Fibroblast of lung (primary cell): ENCODE measurements around the gene POLR1E.
"Not testable (repeated sequence)": the region's sequence is repeated elsewhere in the genome, so short reads cannot be mapped to it uniquely, and the experiment has no call there.

ENCODE experiments used
- EZH2 ChIP-seq: IDR thresholded peaks from 2 replicates; pipeline ENCODE4 v1.5.1; 2012; ENCODE audit warnings: low read length, control low read depth, mild to moderate bottlenecking; ENCODE audit errors: missing control alignments
- TF ChIP-seq, protein P1 (sequence below), 2 donors: IDR thresholded peaks in 1 of 2; conservative IDR thresholded peaks in 1 of 2; 1 replicate in 1 of 2; 2 replicates in 1 of 2; pipeline ENCODE4 v1.5.1; 2011 to 2012; ENCODE audit warnings: low read length in 2 of 2, control low read depth in 1 of 2, inconsistent platforms in 1 of 2, low read depth in 1 of 2, mild to moderate bottlenecking in 1 of 2

DNA sequence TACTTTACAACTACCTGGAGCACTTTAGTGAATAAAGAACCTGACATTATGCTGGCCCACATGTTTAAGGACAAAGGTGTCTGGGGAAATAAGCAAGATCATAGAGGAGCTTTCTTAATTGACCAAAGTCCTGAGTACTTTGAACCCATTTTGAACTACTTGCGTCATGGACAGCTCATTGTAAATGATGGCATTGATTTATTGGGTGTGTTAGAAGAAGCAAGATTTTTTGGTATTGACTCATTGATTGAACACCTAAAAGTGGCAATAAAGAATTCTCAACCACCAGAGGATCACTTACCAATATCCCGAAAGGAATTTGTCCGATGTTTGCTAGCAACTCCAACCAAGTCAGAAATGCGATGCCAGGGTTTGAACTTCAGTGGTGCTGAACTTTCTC is 8.3 kb upstream of the POLR1E start:
- TF ChIP-seq, protein P1, sequence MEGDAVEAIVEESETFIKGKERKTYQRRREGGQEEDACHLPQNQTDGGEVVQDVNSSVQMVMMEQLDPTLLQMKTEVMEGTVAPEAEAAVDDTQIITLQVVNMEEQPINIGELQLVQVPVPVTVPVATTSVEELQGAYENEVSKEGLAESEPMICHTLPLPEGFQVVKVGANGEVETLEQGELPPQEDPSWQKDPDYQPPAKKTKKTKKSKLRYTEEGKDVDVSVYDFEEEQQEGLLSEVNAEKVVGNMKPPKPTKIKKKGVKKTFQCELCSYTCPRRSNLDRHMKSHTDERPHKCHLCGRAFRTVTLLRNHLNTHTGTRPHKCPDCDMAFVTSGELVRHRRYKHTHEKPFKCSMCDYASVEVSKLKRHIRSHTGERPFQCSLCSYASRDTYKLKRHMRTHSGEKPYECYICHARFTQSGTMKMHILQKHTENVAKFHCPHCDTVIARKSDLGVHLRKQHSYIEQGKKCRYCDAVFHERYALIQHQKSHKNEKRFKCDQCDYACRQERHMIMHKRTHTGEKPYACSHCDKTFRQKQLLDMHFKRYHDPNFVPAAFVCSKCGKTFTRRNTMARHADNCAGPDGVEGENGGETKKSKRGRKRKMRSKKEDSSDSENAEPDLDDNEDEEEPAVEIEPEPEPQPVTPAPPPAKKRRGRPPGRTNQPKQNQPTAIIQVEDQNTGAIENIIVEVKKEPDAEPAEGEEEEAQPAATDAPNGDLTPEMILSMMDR (conservative IDR thresholded peaks at IDR 0.05 in 1 of 2, IDR thresholded peaks at IDR 0.05 in 1 of 2; ENCODE audit: low read depth in 1 of 2, low read length in 2 of 2): not testable (repeated sequence)
- not testable (repeated sequence) for TF ChIP-seq EZH2
